C4-2B (cell line): ENCODE results near the gene RCSD1.

Experiments
- H3K27ac ChIP-seq: fragments of 450-650 bp; 2 replicates; pipeline ENCODE4 v1.5.1; 2017
- ZFX ChIP-seq: fragments of 450-650 bp; IDR thresholded peaks from 2 replicates; pipeline ENCODE4 v1.6.1; 2017
- TF ChIP-seq, protein P1 (sequence below): fragments of 450-650 bp; conservative IDR thresholded peaks from 2 replicates; pipeline ENCODE4 v1.5.1; 2017; ENCODE audit warnings: mild to moderate bottlenecking

RCSD1 gene

DNA sequence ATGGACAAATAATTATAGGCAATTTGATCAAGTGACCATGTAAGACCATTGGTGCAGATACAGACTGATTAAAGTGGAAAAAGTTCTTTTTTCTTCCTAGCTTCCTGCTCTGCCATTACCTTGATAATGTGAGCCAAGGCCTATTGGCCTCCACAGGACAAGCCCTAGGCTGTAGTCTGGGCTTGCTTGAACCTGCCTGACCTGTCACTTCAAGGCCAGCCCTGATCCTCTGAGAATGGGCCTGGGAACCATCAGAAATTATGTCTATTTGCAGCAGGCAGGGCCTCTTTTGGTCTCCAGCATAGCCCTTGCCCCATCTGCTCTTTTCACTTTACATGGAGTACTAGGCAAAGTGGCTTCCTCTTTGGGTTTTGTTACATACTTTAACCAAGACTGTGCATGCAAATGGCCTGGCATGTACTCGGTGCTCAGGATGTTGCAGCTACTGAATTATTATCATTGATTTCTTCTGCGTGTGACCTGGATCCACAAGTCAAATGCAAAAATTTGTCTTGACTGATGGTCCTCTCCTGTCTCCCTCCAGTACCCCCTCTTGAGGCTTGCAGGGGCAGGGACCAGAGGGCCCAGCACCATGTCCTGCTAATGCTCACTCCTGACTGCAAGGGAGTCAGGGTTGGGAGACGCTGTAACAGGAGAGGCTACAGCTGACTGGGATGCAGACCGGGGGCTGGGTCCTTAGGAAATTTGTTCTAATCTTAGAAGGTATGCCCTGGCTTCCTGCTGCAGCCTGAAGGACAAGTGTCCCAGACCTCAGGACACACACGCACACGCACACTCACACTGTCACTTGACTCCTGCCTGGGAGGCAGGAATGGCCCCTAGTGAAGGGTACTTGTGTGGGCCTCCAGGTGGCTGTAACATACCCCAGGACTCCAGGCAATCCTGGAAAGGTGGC, 39.4 kb downstream of the RCSD1 start:
- TF ChIP-seq ZFX = no peak
- TF ChIP-seq, protein P1, sequence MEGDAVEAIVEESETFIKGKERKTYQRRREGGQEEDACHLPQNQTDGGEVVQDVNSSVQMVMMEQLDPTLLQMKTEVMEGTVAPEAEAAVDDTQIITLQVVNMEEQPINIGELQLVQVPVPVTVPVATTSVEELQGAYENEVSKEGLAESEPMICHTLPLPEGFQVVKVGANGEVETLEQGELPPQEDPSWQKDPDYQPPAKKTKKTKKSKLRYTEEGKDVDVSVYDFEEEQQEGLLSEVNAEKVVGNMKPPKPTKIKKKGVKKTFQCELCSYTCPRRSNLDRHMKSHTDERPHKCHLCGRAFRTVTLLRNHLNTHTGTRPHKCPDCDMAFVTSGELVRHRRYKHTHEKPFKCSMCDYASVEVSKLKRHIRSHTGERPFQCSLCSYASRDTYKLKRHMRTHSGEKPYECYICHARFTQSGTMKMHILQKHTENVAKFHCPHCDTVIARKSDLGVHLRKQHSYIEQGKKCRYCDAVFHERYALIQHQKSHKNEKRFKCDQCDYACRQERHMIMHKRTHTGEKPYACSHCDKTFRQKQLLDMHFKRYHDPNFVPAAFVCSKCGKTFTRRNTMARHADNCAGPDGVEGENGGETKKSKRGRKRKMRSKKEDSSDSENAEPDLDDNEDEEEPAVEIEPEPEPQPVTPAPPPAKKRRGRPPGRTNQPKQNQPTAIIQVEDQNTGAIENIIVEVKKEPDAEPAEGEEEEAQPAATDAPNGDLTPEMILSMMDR = no peak
- H3K27ac ChIP-seq = no peak overlapping the region

- H3K27ac ChIP-seq = peak overlapping the region; percentile 71; the same call in 1 of the 2 replicates
Observed at GRCh38 chr1:167670563-167670962, 40.5 kb downstream of the RCSD1 start.

GRCh38 chr1:167671727-167672511, 41.9 kb downstream of the RCSD1 start:
- peak overlapping the region; percentile 71 for H3K27ac ChIP-seq
- TF ChIP-seq ZFX = no peak
- TF ChIP-seq, protein P1 = no peak

More at GRCh38 chr1:167670563-167670962, 40.5 kb downstream of the RCSD1 start:
- no peak for TF ChIP-seq ZFX
- TF ChIP-seq, protein P1 = no peak

- TF ChIP-seq ZFX = no peak
- TF ChIP-seq, protein P1 = no peak
Observed at GRCh38 chr1:167672831-167673230, 42.8 kb downstream of the RCSD1 start.

GRCh38 chr1:167673265-167673664, 43.2 kb downstream of the RCSD1 start:
- TF ChIP-seq, protein P1 = no peak
- TF ChIP-seq ZFX = no peak
- no peak overlapping the region; the same call in 1 of the 2 replicates for H3K27ac ChIP-seq

More at GRCh38 chr1:167672831-167673230, 42.8 kb downstream of the RCSD1 start:
- peak overlapping the region; percentile 71; the same call in 1 of the 2 replicates for H3K27ac ChIP-seq

DNA sequence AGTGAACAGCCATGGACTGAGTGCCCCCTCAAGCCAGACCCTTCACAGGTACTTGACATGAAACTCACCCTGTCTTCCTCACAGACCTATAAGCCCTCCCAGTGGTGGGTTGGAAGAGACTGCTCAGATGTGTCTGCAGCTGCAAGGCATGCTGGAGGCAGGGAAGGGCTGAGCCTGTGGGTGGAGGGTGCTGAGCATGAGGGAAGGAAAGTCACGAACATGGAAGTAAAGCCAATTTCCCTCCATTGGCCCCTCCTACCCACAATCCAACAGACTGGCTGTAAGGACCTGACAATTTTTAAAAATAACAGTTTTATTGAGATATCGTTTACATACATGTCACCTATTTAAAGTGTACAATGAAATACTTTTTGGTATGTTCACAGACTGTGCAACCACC, 44.1 kb downstream of the RCSD1 start:
- TF ChIP-seq, protein P1 = no peak
- TF ChIP-seq ZFX = no peak
- H3K27ac ChIP-seq = no peak overlapping the region
